Astrocyte of the cerebellum (primary cell): ENCODE measurements around the gene APOE.

ENCODE experiments used
- DNase-seq: peaks from one replicate; pipeline ENCODE4 v3.0.0-alpha.2; 2011; ENCODE audit warnings: low read depth
- H3K4me3 ChIP-seq: 2 replicates; pipeline ENCODE4 v1.5.1; 2011; ENCODE audit warnings: mild to moderate bottlenecking, low read depth, low read length, moderate library complexity
- CTCF ChIP-seq: IDR thresholded peaks from 2 replicates; pipeline ENCODE4 v1.5.1; 2012; ENCODE audit warnings: low read length, low read depth, moderate library complexity, mild to moderate bottlenecking; ENCODE audit errors: missing control alignments
- in situ Hi-C: cut with HindIII; loops from 2 replicates; pipeline ENCODE4 v1.10.0; 2017; ENCODE audit warnings: low sequenced_read_pairs

APOE gene

GRCh38 chr19:44891016-44891882 lies 14.3 kb upstream of the APOE start, which contains the start of gene TOMM40:
TSS of gene TOMM40 (plus strand) at chr19:44891254. CDS start at chr19:44891416, 162 bp downstream.
- H3K4me3 ChIP-seq = peak within 1 kb of the TSS; percentile 78
- DNase-seq = no peak
- in situ Hi-C loops = no loop called here
- peak; percentile 9 for TF ChIP-seq CTCF

GRCh38 chr19:44892932-44893331 lies 12.7 kb upstream of the APOE start:
- in situ Hi-C loops = no loop called here

GRCh38 chr19:44893332-44894051 lies 12.1 kb upstream of the APOE start:
- in situ Hi-C loops = no loop called here
- no peak overlapping the region for H3K4me3 ChIP-seq
- no peak for DNase-seq
- no peak for TF ChIP-seq CTCF

More at GRCh38 chr19:44892932-44893331, 12.7 kb upstream of the APOE start:
- DNase-seq = no peak
- H3K4me3 ChIP-seq = no peak overlapping the region
- no peak for TF ChIP-seq CTCF

GRCh38 chr19:44894052-44894400 lies 11.6 kb upstream of the APOE start:
- in situ Hi-C loops = no loop called here
- H3K4me3 ChIP-seq = no peak overlapping the region
- no peak for DNase-seq
- no peak for TF ChIP-seq CTCF

GRCh38 chr19:44894946-44895345 lies 10.7 kb upstream of the APOE start:
- no peak for DNase-seq
- in situ Hi-C loops = no loop called here
- no peak overlapping the region for H3K4me3 ChIP-seq
- no peak for TF ChIP-seq CTCF

- DNase-seq = no peak
- in situ Hi-C loops = no loop called here
- no peak for TF ChIP-seq CTCF
- H3K4me3 ChIP-seq = no peak overlapping the region
These were observed 7.8 kb upstream of the APOE start for GRCh38 chr19:44897835-44898234.
